GM19438 (cell line): Measurements from ENCODE around the gene DNM3.

Experiments
- ATAC-seq: cut with Tn5 transposase; IDR thresholded peaks from one replicate; pipeline ENCODE4 v1.9.1; 2021; ENCODE audit warnings: low read depth; ENCODE audit not compliant: unreplicated experiment

DNM3 gene

GRCh38 chr1:171916315-171916771, 75.0 kb downstream of the DNM3 start:
- ATAC-seq, result no peak

DNA sequence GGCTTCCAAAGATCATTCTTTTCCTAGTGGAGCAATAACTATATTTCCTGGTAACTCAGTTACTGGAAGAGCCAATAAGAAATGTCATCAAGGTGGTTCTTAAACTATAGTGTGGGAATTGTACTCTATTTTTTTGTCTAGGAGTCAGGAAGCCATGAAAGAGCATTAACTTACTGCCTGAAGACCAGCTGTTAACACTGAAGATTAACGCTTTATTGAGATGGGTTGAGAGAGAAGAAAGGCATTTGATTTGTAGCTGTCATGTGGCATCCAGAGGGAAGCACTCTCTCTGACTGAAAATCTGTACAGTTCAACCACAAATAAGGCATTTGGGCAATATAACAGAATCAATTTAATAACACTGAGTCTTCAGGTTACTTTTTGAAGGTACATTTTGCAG, 76.0 kb downstream of the DNM3 start:
- no peak for ATAC-seq

DNA sequence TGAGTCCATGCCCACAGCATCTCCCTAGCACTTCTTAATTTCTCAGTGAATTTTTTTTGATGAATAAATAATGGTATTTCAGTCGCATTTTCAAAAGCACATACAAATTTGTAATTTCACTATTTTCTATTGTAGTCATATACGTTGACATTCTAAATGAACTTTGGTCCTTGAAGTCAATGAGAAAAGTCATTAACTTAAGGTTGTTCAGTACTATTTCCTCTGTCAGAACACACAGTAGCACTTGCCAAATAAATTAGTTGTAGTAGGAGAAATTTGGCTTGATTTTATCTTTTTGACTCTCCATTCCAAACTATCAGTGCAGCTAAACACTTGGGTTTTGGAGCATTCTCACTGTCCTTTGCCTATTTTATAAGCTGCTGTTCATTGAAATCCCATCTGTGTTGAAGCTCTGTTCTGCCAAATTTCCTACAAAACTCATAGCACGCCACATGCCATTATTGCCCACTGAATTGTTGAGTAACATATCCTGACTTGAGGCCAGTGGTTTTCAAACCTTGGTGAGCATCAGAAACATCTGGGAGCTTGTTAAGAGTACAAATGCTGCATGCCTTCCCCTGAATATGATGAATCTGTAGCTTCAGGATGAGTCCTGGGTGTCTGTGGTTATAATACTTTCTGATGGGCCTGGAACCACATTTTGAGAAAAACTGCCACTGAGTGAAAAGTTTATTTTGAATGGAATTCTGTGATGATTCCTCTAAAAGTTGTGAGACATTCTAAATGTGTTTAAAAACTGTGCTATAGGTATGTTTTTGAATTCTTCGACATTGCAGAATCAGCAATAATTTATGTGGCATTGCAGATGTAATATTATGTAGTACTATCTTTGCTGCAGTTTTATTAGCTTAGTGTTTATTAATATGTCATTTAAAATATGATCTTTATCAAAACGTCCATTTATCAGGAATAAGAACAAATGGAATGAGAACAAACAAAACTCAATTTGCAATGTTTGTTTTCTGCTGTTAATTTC, 78.9 kb downstream of the DNM3 start:
- no peak for ATAC-seq

GRCh38 chr1:171922999-171923398, 81.7 kb downstream of the DNM3 start:
- no peak for ATAC-seq

- ATAC-seq, result no peak
Observed at GRCh38 chr1:171929121-171929520, 87.8 kb downstream of the DNM3 start.

- ATAC-seq, result no peak
Observed at GRCh38 chr1:171931752-171932151, 90.5 kb downstream of the DNM3 start.

DNA sequence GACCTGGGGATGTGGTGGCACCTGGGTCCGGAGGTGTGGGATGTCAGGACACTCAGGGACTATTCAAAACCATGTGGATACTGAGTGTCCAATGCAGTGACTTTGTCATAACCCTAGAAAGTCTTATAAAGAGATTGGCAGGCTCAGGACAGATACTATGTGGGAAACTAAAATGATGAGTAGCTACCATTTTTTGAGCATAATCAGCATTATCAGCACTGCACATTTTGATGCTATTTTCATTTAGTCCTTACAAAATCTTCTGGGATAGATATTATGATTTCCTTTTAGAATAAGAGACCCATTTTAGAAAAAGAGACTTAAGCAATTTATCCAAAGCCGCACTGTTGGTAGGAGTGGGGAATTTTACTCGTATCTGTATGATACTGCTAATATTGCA, 93.4 kb downstream of the DNM3 start:
- no peak for ATAC-seq

DNA sequence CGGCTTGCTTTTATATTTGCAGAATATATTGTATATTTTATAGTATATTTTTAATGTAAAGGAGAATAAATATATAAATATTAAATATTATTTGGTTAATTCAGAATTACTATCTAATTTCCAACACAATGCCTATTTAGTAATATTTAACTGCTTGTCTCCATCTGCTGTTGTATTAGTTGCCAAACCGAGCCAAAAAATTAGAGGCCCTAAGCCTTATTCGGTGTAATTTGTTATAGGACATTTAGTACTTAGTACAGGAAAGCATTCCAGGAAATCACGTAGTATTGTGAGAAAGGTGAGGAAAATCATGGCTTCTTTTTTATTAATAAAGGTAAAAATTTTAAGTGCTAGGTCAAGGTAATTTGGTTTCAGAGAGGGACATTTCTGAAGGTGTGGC, 93.8 kb downstream of the DNM3 start:
- ATAC-seq, result no peak

GRCh38 chr1:171935664-171936063, 94.4 kb downstream of the DNM3 start:
- ATAC-seq, result no peak

DNA sequence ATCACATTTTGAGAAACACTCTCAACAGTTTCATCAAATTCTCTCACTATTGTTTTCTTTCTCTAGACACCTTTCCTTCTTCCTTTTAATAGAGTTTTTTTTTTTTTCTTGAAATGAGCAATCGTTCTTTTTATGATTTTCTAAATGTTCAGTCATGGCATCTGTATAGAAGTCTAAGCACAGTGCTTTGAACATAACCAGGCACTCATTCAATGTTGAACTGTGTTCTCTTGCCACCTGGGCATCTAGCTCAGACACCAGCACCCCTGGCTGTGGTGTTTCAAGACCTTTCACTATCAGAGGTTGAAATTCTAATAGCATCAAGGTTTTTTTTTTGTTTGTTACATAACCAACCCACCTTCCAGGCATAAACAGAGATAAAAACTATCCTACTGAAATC, 96.6 kb downstream of the DNM3 start:
- no peak for ATAC-seq

DNA sequence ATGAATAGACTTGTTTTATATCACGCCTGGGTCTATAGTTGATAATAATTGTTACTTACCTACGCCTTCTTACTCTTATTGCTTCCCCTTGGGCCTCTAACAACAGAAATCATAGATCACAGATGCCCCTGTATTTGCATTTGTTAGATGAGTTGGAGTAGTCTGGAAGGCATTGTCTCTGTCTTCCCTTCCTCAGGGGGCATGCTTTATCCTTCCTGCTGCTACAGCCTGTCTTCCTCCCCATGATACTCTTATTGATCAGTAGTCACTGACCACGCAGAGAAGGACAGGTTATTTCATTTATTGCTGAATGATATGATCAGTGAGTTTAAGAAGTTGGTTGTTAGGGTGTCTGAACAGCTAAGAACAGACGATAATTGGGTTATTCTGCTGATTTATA, 98.4 kb downstream of the DNM3 start:
- no peak for ATAC-seq

DNA sequence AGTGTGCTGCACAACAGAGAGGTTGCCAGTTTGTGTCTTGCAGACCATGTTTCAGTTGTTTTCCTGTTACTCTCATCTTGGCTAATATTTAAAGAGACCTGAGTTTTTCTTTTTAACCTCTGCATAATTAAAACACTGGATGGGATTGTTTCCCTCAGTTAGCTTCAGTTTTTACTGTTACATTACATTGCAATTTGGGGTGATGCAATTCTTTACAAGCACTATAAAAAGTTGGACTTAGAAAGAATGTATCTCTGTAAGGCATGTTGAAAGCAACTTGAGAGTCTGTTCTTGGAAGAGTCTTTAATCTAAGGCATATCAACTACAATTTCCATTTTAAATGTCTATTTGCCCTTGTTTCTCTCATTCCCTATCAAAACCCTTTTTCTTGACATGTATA, 99.1 kb downstream of the DNM3 start:
- no peak for ATAC-seq

- ATAC-seq, result no peak
Observed at GRCh38 chr1:171941920-171942319, 100.6 kb downstream of the DNM3 start.

DNA sequence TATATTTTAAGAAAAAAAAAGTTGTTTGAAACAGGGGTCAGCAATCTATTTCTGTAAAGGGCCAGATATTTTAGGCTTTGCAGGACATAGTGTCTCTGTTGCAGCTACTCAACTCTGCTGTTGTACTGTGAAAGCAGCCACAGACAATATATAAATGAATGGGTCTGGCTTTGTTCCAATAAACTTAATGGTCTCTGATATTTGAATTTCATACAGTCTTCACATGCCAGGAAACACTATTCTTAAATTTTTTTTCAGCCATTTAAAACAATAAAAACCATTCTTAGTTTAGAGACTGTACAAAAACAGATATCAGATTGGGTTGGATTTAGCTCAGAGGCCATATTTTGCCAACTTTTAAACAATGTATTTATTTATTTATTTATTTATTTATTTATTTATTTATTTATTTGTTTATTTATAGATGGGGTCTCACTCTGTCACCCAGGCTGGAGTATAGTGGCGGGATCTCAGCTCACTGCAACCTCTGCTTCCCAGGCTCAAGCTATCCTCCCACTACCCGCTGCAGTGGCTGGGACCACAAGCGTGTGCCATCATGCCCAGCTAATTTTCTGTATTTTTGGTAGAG, 102.8 kb downstream of the DNM3 start:
- no peak for ATAC-seq

GRCh38 chr1:171948511-171948910, 107.2 kb downstream of the DNM3 start:
- no peak for ATAC-seq

GRCh38 chr1:171949316-171949715, 108.0 kb downstream of the DNM3 start:
- ATAC-seq, result no peak

GRCh38 chr1:171953835-171954234, 112.5 kb downstream of the DNM3 start:
- no peak for ATAC-seq

- no peak for ATAC-seq
Observed at GRCh38 chr1:171954361-171954760, 113.1 kb downstream of the DNM3 start.

DNA sequence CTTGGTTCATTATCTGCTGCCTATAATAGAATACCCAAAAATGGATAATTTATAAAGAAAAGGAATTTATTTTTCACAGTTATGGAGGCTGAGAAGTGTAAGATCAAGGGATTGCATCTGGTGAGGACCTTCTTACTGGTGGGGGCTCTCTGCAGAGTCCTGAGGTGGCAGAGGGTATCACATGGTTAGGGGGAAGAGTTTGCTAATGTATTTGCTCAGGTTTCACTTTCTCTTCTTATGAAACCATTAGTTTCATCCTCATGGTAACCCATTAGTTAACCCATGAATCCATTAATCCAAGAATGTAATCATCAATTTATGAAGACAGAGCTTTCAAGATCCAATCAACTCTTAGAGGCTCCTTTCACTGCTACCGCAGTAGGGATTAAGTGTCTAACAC, 120.6 kb downstream of the DNM3 start:
- no peak for ATAC-seq

DNA sequence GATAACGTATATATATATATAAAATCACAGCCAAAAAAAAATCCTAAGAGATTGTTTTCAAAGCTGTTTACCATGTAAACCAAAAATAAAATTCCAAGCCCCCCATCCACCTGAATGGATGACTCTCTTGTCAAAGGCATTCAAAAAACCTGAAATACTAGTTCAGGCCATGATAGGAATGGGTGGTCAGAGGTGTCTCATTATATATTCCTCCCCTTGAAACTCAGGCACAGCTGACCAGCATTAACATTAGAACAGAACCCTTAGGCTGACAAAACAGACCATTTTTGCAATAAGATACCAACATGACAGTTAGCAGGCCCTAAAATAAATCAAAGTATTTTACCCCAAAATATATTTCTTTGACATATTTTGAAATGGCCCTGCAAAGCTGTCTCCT, 122.5 kb downstream of the DNM3 start:
- no peak for ATAC-seq

DNA sequence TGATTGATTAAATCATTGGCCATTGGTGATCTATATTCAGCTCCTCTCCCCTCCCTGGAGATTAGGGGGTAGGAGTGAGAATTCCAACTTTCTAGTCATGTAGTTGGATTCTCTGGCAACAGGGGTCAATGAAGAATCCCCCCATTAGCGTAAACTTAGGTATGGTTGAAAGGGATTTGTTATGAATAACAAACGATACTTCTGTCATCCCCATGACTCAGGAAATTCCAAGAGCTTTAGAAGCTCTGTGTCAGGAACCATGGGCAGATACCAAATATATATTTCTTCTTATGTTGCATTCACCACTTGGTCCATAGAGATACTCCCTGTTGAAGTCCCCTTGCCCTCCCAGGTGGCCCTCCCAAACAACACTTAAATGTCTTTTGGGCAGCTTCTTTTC, 124.5 kb downstream of the DNM3 start:
- no peak for ATAC-seq
